IPS DF 6.9 (cell line): ENCODE data around the gene CFAP77.

ENCODE experiments used
- DNase-seq: peaks from one replicate; pipeline ENCODE4 v3.0.0-alpha.2; 2013; ENCODE audit warnings: low read depth, low spot score
- H3K27ac ChIP-seq: one replicate; pipeline ENCODE4 v1.5.1; 2013; ENCODE audit warnings: low read length, control low read depth
- H3K27me3 ChIP-seq: 2 replicates; pipeline ENCODE4 v1.6.1; 2013; ENCODE audit warnings: mild to moderate bottlenecking, low read length; ENCODE audit not compliant: control insufficient read depth, insufficient read depth
- H3K36me3 ChIP-seq: 2 replicates; pipeline ENCODE4 v1.6.1; 2013; ENCODE audit warnings: low read length; ENCODE audit not compliant: control insufficient read depth, insufficient read depth
- H3K4me1 ChIP-seq: 2 replicates; pipeline ENCODE4 v1.6.1; 2013; ENCODE audit warnings: low read length; ENCODE audit not compliant: control insufficient read depth, insufficient read depth
- H3K4me3 ChIP-seq: 2 replicates; pipeline ENCODE4 v1.5.1; 2013; ENCODE audit warnings: mild to moderate bottlenecking, low read length
- H3K9me3 ChIP-seq: 2 replicates; pipeline ENCODE4 v1.6.1; 2013; ENCODE audit warnings: low read length, inconsistent platforms; ENCODE audit not compliant: control insufficient read depth, insufficient read depth
- WGBS: extraction: QIAGEN DNeasy Blood & Tissue Kit; methylation state at CpG from one replicate; pipeline ENCODE4 v1.1.7; 2013; ENCODE audit warnings: mixed read lengths, missing lambda C conversion rate; ENCODE audit not compliant: insufficient read length, insufficient coverage; 5-methylcytosine and 5-hydroxymethylcytosine counted together

Gene CFAP77

GRCh38 chr9:132464547-132464946, 54.5 kb downstream of the CFAP77 start:
- no peaks in the 10 kb centered on the region for H3K27me3 ChIP-seq
- H3K36me3 ChIP-seq: no peaks in the 10 kb centered on the region
- no peak overlapping the region for H3K27ac ChIP-seq
- no peak for DNase-seq
- H3K4me3 ChIP-seq: no peak overlapping the region
- no peaks in the 10 kb centered on the region for H3K9me3 ChIP-seq
- H3K4me1 ChIP-seq: no peaks in the 10 kb centered on the region
- no CpG with 5 or more reads among the region's 9 CpGs for WGBS

- H3K4me3 ChIP-seq: no peak overlapping the region
- DNase-seq: no peak
- no peaks in the 10 kb centered on the region for H3K27me3 ChIP-seq
- no CpG with 5 or more reads among the region's 5 CpGs for WGBS
- H3K9me3 ChIP-seq: no peaks in the 10 kb centered on the region
- no peaks in the 10 kb centered on the region for H3K4me1 ChIP-seq
- no peak overlapping the region for H3K27ac ChIP-seq
- H3K36me3 ChIP-seq: no peaks in the 10 kb centered on the region
Observed at GRCh38 chr9:132465131-132465635, 55.2 kb downstream of the CFAP77 start.

- Histone ChIP-seq H3K27me3 (no peaks in the 10 kb centered on the region), H3K27ac (no peak overlapping the region), H3K9me3 (no peaks in the 10 kb centered on the region), H3K4me1 (no peaks in the 10 kb centered on the region), H3K4me3 (no peak overlapping the region), H3K36me3 (no peaks in the 10 kb centered on the region)
- no CpG with 5 or more reads among the region's 4 CpGs for WGBS
- DNase-seq: no peak
Observed at GRCh38 chr9:132472199-132472598, 62.2 kb downstream of the CFAP77 start.

- no peak overlapping the region for H3K27ac ChIP-seq
- no peaks in the 10 kb centered on the region for H3K27me3 ChIP-seq
- no peaks in the 10 kb centered on the region for H3K36me3 ChIP-seq
- no peak overlapping the region for H3K4me3 ChIP-seq
- no peak for DNase-seq
- H3K9me3 ChIP-seq: no peaks in the 10 kb centered on the region
- H3K4me1 ChIP-seq: no peaks in the 10 kb centered on the region
- no CpG with 5 or more reads among the region's 9 CpGs for WGBS
Observed at GRCh38 chr9:132472599-132472998, 62.6 kb downstream of the CFAP77 start.

GRCh38 chr9:132474253-132474652, 64.2 kb downstream of the CFAP77 start:
- no peak for DNase-seq
- H3K4me1 ChIP-seq: no peaks in the 10 kb centered on the region
- no peak overlapping the region for H3K27ac ChIP-seq
- H3K27me3 ChIP-seq: no peaks in the 10 kb centered on the region
- no peak overlapping the region for H3K4me3 ChIP-seq
- no peaks in the 10 kb centered on the region for H3K9me3 ChIP-seq
- no peaks in the 10 kb centered on the region for H3K36me3 ChIP-seq
- WGBS: 100% methylated on average over 4 of the region's 14 CpGs

DNA sequence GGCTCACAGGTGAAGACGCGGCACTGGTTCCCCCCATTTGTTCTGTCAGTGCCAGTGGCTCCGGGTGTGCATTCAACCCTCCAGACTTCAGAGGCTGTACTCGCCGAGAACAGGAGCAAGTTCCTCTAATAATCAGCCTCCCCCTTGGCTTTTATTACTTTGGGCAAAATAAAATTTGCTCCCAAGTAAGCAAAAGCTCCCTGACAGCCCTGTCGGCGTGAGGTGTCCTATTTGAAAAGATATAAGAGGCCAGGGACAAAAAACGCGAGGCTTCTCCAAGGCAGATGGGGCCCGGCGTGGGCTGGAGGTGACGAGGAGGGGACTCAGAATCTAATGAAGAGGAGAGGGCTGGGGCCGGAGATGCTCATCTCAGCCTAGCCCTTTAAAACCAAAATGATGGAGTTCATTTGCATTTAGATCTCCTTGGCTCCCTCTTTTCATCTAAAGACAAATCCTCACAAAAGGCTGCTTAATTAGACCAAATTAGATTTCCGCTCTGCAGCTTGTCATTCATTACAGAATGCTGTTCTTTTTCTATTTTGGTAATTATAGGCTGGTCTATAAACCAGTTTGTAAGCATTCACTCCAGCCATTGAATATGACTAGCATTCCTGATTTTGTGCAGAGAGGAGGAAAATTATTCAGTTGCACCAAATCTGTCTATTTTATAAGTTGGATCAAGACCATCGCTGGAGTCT, 68.5 kb downstream of the CFAP77 start:
- H3K4me3 ChIP-seq: no peak overlapping the region
- no peak overlapping the region for H3K27ac ChIP-seq
- WGBS: no CpG with 5 or more reads among the region's 15 CpGs
- no peaks in the 10 kb centered on the region for H3K9me3 ChIP-seq
- no peaks in the 10 kb centered on the region for H3K27me3 ChIP-seq
- H3K4me1 ChIP-seq: peaks cover 2% of the 10 kb centered on the region; the same call in 1 of the 2 replicates
- H3K36me3 ChIP-seq: no peaks in the 10 kb centered on the region
- DNase-seq: no peak

DNA sequence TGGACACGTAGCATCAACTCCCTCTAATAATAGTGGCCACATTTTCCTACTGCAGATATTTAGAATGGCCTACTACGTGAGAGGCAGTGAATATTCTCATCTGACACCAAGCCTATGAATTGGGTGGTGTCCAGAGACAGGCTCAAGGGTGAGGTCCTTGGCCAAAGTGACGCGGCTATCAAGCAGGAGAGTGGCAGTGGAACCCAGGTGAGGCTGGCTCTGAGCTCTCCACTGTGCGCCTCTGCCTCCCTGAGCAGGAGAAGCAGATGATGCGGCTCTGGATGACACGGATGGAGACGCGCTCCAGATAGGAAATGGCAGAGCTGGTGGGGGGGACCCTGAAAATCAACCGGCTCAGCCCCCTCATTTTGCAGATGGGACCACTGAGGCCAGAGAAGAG, 69.7 kb downstream of the CFAP77 start:
- Histone ChIP-seq H3K36me3 (no peaks in the 10 kb centered on the region), H3K27ac (no peak overlapping the region), H3K27me3 (no peaks in the 10 kb centered on the region), H3K4me1 (peaks cover 2% of the 10 kb centered on the region; the same call in 1 of the 2 replicates), H3K9me3 (no peaks in the 10 kb centered on the region), H3K4me3 (no peak overlapping the region; the same call in 1 of the 2 replicates)
- DNase-seq: no peak
- WGBS: no CpG with 5 or more reads among the region's 10 CpGs

GRCh38 chr9:132481053-132481849, 71.2 kb downstream of the CFAP77 start:
- no peaks in the 10 kb centered on the region for H3K36me3 ChIP-seq
- DNase-seq: no peak
- no peak overlapping the region for H3K27ac ChIP-seq
- peaks cover 3% of the 10 kb centered on the region; the same call in 1 of the 2 replicates for H3K4me1 ChIP-seq
- no peaks in the 10 kb centered on the region for H3K9me3 ChIP-seq
- no peaks in the 10 kb centered on the region for H3K27me3 ChIP-seq
- 100% methylated on average over 2 of the region's 20 CpGs for WGBS
- H3K4me3 ChIP-seq: no peak overlapping the region

DNA sequence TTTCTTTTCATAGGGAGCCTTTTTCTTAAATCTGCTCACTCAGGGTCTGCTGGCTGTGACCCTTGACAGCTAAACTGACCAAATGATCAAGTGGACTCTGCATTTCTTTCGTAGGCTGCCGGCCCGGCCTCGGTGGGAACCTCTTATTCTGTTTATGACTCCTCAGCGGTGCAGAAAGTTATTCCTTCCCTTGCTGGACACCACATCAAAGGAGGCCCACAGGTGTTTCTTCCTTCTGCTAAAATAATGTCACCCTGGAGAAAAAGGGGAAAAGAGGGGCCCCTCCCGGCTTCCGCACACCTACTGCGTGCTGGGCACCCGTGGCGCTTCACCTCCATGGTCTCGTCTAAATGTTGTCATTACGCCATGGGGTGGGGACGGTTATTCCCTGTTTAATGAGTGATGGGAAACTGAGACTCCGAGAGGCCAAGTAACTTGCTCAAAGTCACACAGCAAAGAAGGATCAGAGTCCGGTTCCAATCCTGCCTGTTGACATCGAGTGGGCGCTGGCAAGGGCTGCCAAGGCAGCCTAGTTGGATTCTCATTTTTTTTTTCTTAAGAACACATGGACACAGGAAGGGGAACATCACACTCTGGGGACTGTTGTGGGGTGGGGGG, 72.3 kb downstream of the CFAP77 start:
- DNase-seq: no peak
- H3K27ac ChIP-seq: no peak overlapping the region
- H3K27me3 ChIP-seq: no peaks in the 10 kb centered on the region
- H3K9me3 ChIP-seq: no peaks in the 10 kb centered on the region
- no peaks in the 10 kb centered on the region for H3K36me3 ChIP-seq
- WGBS: no CpG with 5 or more reads among the region's 17 CpGs
- H3K4me3 ChIP-seq: no peak overlapping the region
- H3K4me1 ChIP-seq: peaks cover 6% of the 10 kb centered on the region; the same call in 1 of the 2 replicates

- no peaks in the 10 kb centered on the region for H3K36me3 ChIP-seq
- WGBS: no CpG with 5 or more reads among the region's 14 CpGs
- no peak overlapping the region for H3K27ac ChIP-seq
- H3K4me3 ChIP-seq: no peak overlapping the region
- no peak for DNase-seq
- no peaks in the 10 kb centered on the region for H3K9me3 ChIP-seq
- peaks cover 6% of the 10 kb centered on the region; the same call in 1 of the 2 replicates for H3K4me1 ChIP-seq
- H3K27me3 ChIP-seq: no peaks in the 10 kb centered on the region
Observed at GRCh38 chr9:132485393-132485792, 75.4 kb downstream of the CFAP77 start.
